Activated T-cell treated with anti-CD3 and anti-CD28 coated beads, Interleukin-2, amount 50 U/mL, for 4 hours (primary cell): ENCODE data around the gene ARHGAP22. TPM values are rescaled to one million over a fixed set of nuclear protein-coding genes. Genes with fewer than 3 reads are reported as not detected.
A peak's percentile ranks its signal among the peaks of the same experiment; 100 is the strongest.

Source experiments
- ATAC-seq, 2 donors: fragments of 200-7000 bp; cut with Tn5 transposase; one replicate each; pipeline ENCODE4 v1.10.0; 2021
- DNase-seq: peaks from one replicate; pipeline ENCODE4 v3.0.0-alpha.2; 2020
- H3K27me3 Mint-ChIP-seq: one replicate; pipeline ENCODE4 v1.8.0; 2021; ENCODE audit warnings: low read depth, mixed read lengths
- H3K36me3 Mint-ChIP-seq: one replicate; pipeline ENCODE4 v1.8.0; 2022; ENCODE audit warnings: mixed read lengths; ENCODE audit not compliant: insufficient read depth
- H3K4me1 Mint-ChIP-seq: one replicate; pipeline ENCODE4 v1.8.0; 2021; ENCODE audit warnings: low read depth, mixed read lengths
- H3K4me3 Mint-ChIP-seq: one replicate; pipeline ENCODE4 v1.8.0; 2021; ENCODE audit warnings: mild to moderate bottlenecking, moderate library complexity, mixed read lengths
- H3K9me3 Mint-ChIP-seq: one replicate; pipeline ENCODE4 v1.8.0; 2021; ENCODE audit warnings: mixed read lengths
- total RNA-seq, 3 donors: library from RNA; stranded (reverse); gene quantifications; one replicate each; pipeline ENCODE4 v1.2.1, GENCODE V29; 2021

ARHGAP22 gene
- total RNA-seq, 3 donors from 2014 or later, result 0.08 to 0.63 (median 0.13) TPM

GRCh38 chr10:48536156-48536500 is 68.7 kb downstream of the ARHGAP22 start:
- H3K27me3 Mint-ChIP-seq, result peaks cover 2% of the 10 kb centered on the region
- H3K9me3 Mint-ChIP-seq, result no peaks in the 10 kb centered on the region
- no peak for ATAC-seq
- DNase-seq, result no peak
- H3K4me1 Mint-ChIP-seq, result no peaks in the 10 kb centered on the region
- no peak overlapping the region for H3K4me3 Mint-ChIP-seq
- H3K36me3 Mint-ChIP-seq, result no peaks in the 10 kb centered on the region

DNA sequence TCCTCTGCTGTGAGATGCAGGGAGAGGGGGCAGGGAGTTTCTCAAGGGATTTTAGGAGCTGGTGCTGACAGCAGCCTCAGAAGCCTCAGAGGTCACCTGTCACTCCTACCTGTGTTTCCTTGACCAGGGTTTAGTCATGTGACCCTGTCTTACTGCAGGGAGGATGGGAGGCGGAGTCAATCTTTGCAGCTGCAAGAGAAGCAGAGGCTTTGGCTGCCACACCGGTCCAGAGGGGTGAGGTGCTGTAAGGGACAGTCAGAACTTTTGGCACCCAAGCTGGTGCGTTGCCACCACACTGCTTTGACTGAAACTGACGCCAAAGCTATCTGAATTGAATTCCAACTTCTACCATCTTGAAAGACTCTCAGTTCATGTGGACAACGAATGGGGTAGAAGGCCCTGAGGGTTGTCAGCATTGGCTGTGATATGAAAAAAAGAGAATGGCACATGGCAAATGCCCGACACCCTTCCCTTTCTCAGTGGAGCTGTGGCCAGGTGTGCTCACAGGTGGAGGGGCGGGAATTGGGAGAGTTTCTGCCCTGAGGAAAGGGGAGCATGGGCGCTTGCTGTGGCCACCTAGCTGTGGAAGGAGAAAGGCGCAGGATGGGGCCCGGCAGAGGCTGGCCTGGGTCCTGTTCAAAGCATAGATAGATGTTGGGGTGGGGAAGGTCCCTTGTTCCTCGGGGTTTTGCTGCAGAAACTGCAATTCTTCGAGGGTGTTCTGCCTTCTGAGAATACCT is 69.3 kb downstream of the ARHGAP22 start:
- Mint-ChIP-seq H3K36me3 (no peaks in the 10 kb centered on the region), H3K9me3 (no peaks in the 10 kb centered on the region), H3K27me3 (peaks cover 2% of the 10 kb centered on the region), H3K4me1 (no peaks in the 10 kb centered on the region), H3K4me3 (no peak overlapping the region)
- ATAC-seq (no peak), DNase-seq (no peak)

- Mint-ChIP-seq H3K36me3 (no peaks in the 10 kb centered on the region), H3K27me3 (no peaks in the 10 kb centered on the region), H3K4me3 (no peak overlapping the region), H3K9me3 (no peaks in the 10 kb centered on the region), H3K4me1 (no peaks in the 10 kb centered on the region)
- no peak for DNase-seq
- no peak for ATAC-seq
Observed at GRCh38 chr10:48533951-48534720, 70.7 kb downstream of the ARHGAP22 start.

GRCh38 chr10:48533540-48533939 is 71.3 kb downstream of the ARHGAP22 start:
- DNase-seq (no peak), ATAC-seq (no peak)
- Mint-ChIP-seq H3K9me3 (no peaks in the 10 kb centered on the region), H3K27me3 (no peaks in the 10 kb centered on the region), H3K4me1 (no peaks in the 10 kb centered on the region), H3K4me3 (no peak overlapping the region), H3K36me3 (no peaks in the 10 kb centered on the region)

DNA sequence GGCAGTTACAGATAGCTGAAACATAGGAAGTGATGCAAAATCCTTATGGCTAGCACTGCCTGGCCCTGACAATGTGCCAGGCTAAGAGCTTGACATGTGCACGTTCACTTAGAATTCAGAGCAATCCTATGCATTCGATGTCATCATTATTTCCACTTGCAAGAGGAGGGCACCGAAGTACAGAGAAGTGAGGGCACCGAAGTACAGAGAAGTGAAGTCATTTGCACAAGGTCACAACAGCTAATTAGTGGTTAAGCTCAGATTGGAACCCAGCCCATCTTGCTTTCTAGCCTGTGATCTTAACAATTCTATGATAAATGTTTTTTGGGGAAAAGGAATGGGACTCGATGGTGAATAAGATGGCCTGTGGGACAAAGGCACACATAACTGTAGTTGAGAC is 73.4 kb downstream of the ARHGAP22 start:
- ATAC-seq (no peak), DNase-seq (no peak)
- peaks cover 2% of the 10 kb centered on the region for H3K27me3 Mint-ChIP-seq
- no peaks in the 10 kb centered on the region for H3K36me3 Mint-ChIP-seq
- H3K4me3 Mint-ChIP-seq, result no peak overlapping the region
- no peaks in the 10 kb centered on the region for H3K9me3 Mint-ChIP-seq
- no peaks in the 10 kb centered on the region for H3K4me1 Mint-ChIP-seq

DNA sequence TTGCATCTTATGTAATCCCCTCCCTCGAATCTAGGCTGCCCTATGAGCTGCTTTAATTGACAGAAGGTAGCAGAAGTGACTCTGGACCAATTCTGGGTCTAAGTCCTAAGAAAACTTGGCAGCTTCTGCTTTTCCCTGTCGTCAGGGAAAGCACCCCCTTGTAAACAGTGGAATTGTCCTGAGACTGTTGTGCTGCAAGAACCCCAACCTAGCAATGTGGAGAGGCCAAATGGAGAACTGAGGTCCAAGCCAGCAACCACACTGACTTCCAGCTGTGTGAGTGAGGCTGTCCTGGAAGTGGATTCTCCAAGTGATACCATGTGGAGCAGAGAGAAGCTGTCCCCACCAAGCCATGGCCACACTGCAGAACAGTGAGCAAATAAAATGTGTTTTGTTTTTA is 75.5 kb downstream of the ARHGAP22 start:
- DNase-seq (no peak), ATAC-seq (no peak)
- Mint-ChIP-seq H3K36me3 (no peaks in the 10 kb centered on the region), H3K27me3 (peaks cover 16% of the 10 kb centered on the region), H3K4me1 (peaks cover 3% of the 10 kb centered on the region), H3K9me3 (no peaks in the 10 kb centered on the region), H3K4me3 (no peak overlapping the region)

- ATAC-seq (no peak), DNase-seq (no peak)
- peaks cover 20% of the 10 kb centered on the region for H3K27me3 Mint-ChIP-seq
- no peaks in the 10 kb centered on the region for H3K9me3 Mint-ChIP-seq
- peaks cover 5% of the 10 kb centered on the region for H3K4me1 Mint-ChIP-seq
- no peaks in the 10 kb centered on the region for H3K36me3 Mint-ChIP-seq
- no peak overlapping the region for H3K4me3 Mint-ChIP-seq
Observed at GRCh38 chr10:48527756-48528155, 77.1 kb downstream of the ARHGAP22 start.

DNA sequence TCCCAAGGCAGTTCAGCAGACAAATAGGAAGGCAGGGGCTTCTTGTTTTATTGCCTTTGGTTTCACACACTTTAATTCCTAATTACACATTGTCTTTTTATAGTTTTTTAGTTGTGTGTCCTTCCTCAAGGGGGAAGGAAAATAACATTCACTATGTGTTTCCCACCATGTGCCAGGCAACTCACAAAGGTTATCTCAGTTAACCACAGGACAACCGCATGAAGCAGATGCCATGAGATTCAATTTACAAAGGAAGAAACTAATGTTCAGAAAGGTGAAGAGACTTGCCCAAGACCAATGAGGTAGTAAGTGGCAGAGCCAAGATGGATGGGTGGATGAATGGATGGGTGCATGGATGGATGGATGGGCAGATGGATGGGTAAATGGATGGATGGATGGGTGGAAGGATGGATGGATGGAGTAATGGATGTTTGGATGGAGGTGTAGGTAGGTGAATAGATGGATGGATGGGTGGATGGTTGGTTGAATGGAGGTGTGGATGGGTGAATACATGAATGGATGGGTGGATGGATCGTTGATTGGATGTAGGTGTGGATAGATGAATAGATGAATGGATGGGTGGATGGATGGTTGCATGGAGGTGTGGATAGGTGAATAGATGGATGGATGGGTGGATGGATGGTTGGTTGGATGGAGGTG is 77.9 kb downstream of the ARHGAP22 start:
- H3K9me3 Mint-ChIP-seq, result no peaks in the 10 kb centered on the region
- no peaks in the 10 kb centered on the region for H3K36me3 Mint-ChIP-seq
- ATAC-seq, result no peak
- no peak for DNase-seq
- no peak overlapping the region for H3K4me3 Mint-ChIP-seq
- H3K27me3 Mint-ChIP-seq, result peaks cover 27% of the 10 kb centered on the region
- H3K4me1 Mint-ChIP-seq, result peaks cover 5% of the 10 kb centered on the region

GRCh38 chr10:48526011-48526821 is 78.7 kb downstream of the ARHGAP22 start:
- Mint-ChIP-seq H3K36me3 (no peaks in the 10 kb centered on the region), H3K4me3 (no peak overlapping the region), H3K9me3 (no peaks in the 10 kb centered on the region), H3K4me1 (peaks cover 5% of the 10 kb centered on the region), H3K27me3 (peaks cover 35% of the 10 kb centered on the region)
- no peak for ATAC-seq
- DNase-seq, result no peak

DNA sequence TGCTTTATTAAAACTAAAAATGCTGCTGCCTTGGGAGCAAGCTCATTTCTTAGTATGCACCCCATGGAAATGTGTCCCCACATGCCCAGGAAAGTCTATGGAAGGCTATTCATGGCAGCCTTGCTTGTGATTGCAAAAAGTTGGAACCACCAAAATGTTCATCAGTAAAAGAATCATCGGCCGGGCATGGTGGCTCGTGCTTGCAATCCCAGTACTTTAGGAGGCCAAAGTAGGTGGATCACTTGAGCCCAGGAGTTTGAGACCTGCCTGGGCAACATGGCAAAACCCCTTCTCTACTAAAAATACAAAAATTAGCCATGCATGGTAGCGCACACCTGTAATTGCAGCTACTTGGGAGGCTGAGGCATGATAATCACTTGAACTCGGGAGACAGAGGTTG is 79.8 kb downstream of the ARHGAP22 start:
- ATAC-seq, result no peak
- DNase-seq, result no peak
- Mint-ChIP-seq H3K4me3 (no peak overlapping the region), H3K27me3 (peaks cover 42% of the 10 kb centered on the region), H3K36me3 (no peaks in the 10 kb centered on the region), H3K4me1 (peaks cover 5% of the 10 kb centered on the region), H3K9me3 (no peaks in the 10 kb centered on the region)

DNA sequence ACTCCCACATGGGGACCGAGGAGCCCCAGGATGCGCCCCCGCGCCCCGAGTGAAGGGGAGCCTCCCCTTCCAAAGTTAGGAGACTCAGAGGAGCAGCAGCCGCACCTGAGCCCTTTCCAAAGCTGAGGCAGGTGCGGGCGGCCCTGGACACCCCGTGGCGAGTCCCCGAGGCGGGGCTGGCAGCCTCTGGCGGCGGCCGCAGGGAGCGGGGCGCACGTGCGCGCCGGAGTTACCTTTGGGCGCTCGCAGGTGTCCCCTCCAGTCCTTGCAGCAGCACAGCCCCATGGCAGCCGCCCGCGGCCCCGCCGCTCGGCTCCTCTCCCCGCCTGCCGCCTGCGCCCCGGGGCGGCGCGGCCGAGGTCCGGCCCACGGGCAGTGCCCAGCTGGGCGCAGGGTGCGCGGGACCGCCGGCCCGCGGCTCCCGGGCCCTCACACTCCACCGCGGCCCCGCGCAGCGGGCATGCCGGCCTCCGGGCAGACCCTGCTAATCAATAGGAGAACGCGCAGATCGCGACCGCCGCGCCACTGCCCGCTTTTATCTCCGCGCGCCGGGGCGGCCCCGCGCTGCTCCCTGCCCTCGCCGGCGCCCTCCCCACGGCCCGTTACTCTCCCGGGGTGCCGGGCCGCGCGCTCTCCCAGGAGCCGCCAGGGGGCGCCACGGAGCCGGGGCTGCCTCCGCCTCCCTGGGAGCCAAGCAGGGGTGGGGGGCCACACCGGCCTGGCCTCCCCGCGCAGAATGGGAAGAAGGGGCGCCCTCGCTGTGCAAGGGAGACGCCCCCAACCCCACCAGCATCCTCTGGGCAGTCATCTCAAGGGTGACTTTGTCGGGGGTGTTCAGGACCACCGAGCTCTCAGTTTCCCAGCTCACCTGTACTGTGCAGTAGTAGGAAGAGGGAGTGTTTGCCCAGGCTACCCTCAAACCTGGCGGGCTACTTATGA is 80.8 kb downstream of the ARHGAP22 start:
- peaks cover 50% of the 10 kb centered on the region for H3K27me3 Mint-ChIP-seq
- no peaks in the 10 kb centered on the region for H3K36me3 Mint-ChIP-seq
- DNase-seq, result no peak
- no peaks in the 10 kb centered on the region for H3K9me3 Mint-ChIP-seq
- H3K4me3 Mint-ChIP-seq, result no peak overlapping the region
- H3K4me1 Mint-ChIP-seq, result peaks cover 5% of the 10 kb centered on the region
- ATAC-seq, result peak; percentile 35

- peaks cover 55% of the 10 kb centered on the region for H3K27me3 Mint-ChIP-seq
- DNase-seq (no peak), ATAC-seq (peak in 1 of 2 donors; percentile 9)
- H3K36me3 Mint-ChIP-seq, result no peaks in the 10 kb centered on the region
- peaks cover 5% of the 10 kb centered on the region for H3K4me1 Mint-ChIP-seq
- no peak overlapping the region for H3K4me3 Mint-ChIP-seq
- no peaks in the 10 kb centered on the region for H3K9me3 Mint-ChIP-seq
Observed at GRCh38 chr10:48523212-48523819, 81.6 kb downstream of the ARHGAP22 start.
